GM19372 (cell line): ENCODE measurements around the gene BMPR1A.
"Not testable (repeated sequence)": the region's sequence is repeated elsewhere in the genome, so short reads cannot be mapped to it uniquely, and the experiment has no call there.

Experiments
- ATAC-seq: cut with Tn5 transposase; IDR thresholded peaks from one replicate; pipeline ENCODE4 v1.9.1; 2021; ENCODE audit warnings: mild to moderate bottlenecking, low read depth, moderate library complexity; ENCODE audit not compliant: unreplicated experiment

The BMPR1A gene

GRCh38 chr10:86962136-86962980 lies 205.9 kb downstream of the BMPR1A start:
- no peak for ATAC-seq

- no peak for ATAC-seq
These were observed 206.5 kb downstream of the BMPR1A start for GRCh38 chr10:86962981-86963310.

GRCh38 chr10:86963341-86963919 lies 207.0 kb downstream of the BMPR1A start:
- no peak for ATAC-seq

- no peak for ATAC-seq
These were observed 207.8 kb downstream of the BMPR1A start for GRCh38 chr10:86964061-86964846.

- ATAC-seq: no peak
These were observed 208.4 kb downstream of the BMPR1A start for GRCh38 chr10:86964847-86965190.

- ATAC-seq: no peak
These were observed 209.7 kb downstream of the BMPR1A start for GRCh38 chr10:86965986-86966654.

- no peak for ATAC-seq
These were observed 211.1 kb downstream of the BMPR1A start for GRCh38 chr10:86967481-86967941.

GRCh38 chr10:86968271-86968993 lies 212.0 kb downstream of the BMPR1A start, which contains the start of gene ADIRF:
Gene ADIRF, plus strand, starts transcription at chr10:86968482. Its CDS starts 63 bp downstream, at chr10:86968545.
- no peak for ATAC-seq

- ATAC-seq: no peak
These were observed 212.6 kb downstream of the BMPR1A start for GRCh38 chr10:86968994-86969355.

GRCh38 chr10:86969421-86970041 lies 213.1 kb downstream of the BMPR1A start:
- ATAC-seq: no peak

GRCh38 chr10:86970162-86970981 lies 214.0 kb downstream of the BMPR1A start:
- ATAC-seq: no peak

GRCh38 chr10:86970982-86971231 lies 214.5 kb downstream of the BMPR1A start:
- no peak for ATAC-seq

GRCh38 chr10:86971232-86971991 lies 215.0 kb downstream of the BMPR1A start:
- peak; percentile 67 for ATAC-seq

- no peak for ATAC-seq
These were observed 216.4 kb downstream of the BMPR1A start for GRCh38 chr10:86972613-86973380.

GRCh38 chr10:86974484-86974883 lies 218.1 kb downstream of the BMPR1A start:
- no peak for ATAC-seq

- no peak for ATAC-seq
These were observed 220.1 kb downstream of the BMPR1A start for GRCh38 chr10:86976362-86977056.

- not testable (repeated sequence) for ATAC-seq
These were observed 222.0 kb downstream of the BMPR1A start for GRCh38 chr10:86978457-86978856.
